Choroid plexus epithelial cell (primary cell): ENCODE measurements around the gene DIP2C.

ENCODE experiments used
- DNase-seq: peaks from one replicate; pipeline ENCODE4 v3.0.0-alpha.2; 2010; ENCODE audit warnings: low read depth
- H3K4me3 ChIP-seq: 2 replicates; pipeline ENCODE4 v1.5.1; 2011; ENCODE audit warnings: low read depth, mild to moderate bottlenecking, control low read depth, low read length, moderate library complexity
- TF ChIP-seq, protein P1 (sequence below): conservative IDR thresholded peaks from 2 replicates; pipeline ENCODE4 v1.5.1; 2011; ENCODE audit warnings: low read depth, mild to moderate bottlenecking, control low read depth, inconsistent platforms, low read length, moderate library complexity

DIP2C gene

DNA sequence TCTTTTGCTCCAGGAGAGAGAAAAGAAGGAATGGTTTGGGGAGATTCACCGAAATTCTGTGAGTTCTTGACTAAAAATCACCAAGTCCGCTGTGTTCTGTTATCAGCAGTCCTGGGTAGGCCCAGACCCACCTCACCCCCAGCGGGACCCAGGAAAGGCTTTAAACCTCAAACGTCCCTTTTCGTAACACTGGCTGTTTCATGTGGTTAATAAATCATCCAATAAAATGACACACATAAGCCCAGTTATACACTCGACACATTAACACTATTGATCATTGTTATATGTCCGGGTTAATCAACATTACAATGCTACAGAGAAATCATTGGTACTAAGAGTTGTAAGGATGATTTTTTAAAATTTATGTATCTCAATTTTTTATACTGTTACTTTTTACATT, 25.2 kb downstream of the DIP2C start:
- TF ChIP-seq, protein P1, sequence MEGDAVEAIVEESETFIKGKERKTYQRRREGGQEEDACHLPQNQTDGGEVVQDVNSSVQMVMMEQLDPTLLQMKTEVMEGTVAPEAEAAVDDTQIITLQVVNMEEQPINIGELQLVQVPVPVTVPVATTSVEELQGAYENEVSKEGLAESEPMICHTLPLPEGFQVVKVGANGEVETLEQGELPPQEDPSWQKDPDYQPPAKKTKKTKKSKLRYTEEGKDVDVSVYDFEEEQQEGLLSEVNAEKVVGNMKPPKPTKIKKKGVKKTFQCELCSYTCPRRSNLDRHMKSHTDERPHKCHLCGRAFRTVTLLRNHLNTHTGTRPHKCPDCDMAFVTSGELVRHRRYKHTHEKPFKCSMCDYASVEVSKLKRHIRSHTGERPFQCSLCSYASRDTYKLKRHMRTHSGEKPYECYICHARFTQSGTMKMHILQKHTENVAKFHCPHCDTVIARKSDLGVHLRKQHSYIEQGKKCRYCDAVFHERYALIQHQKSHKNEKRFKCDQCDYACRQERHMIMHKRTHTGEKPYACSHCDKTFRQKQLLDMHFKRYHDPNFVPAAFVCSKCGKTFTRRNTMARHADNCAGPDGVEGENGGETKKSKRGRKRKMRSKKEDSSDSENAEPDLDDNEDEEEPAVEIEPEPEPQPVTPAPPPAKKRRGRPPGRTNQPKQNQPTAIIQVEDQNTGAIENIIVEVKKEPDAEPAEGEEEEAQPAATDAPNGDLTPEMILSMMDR = no peak
- H3K4me3 ChIP-seq = no peak overlapping the region
- DNase-seq = no peak

- TF ChIP-seq, protein P1 = no peak
- no peak for DNase-seq
- no peak overlapping the region for H3K4me3 ChIP-seq
These were observed 25.6 kb downstream of the DIP2C start for GRCh38 chr10:663831-664251.

- no peak for DNase-seq
- H3K4me3 ChIP-seq = no peak overlapping the region
- TF ChIP-seq, protein P1 = no peak
These were observed 26.1 kb downstream of the DIP2C start for GRCh38 chr10:663466-663751.

DNA sequence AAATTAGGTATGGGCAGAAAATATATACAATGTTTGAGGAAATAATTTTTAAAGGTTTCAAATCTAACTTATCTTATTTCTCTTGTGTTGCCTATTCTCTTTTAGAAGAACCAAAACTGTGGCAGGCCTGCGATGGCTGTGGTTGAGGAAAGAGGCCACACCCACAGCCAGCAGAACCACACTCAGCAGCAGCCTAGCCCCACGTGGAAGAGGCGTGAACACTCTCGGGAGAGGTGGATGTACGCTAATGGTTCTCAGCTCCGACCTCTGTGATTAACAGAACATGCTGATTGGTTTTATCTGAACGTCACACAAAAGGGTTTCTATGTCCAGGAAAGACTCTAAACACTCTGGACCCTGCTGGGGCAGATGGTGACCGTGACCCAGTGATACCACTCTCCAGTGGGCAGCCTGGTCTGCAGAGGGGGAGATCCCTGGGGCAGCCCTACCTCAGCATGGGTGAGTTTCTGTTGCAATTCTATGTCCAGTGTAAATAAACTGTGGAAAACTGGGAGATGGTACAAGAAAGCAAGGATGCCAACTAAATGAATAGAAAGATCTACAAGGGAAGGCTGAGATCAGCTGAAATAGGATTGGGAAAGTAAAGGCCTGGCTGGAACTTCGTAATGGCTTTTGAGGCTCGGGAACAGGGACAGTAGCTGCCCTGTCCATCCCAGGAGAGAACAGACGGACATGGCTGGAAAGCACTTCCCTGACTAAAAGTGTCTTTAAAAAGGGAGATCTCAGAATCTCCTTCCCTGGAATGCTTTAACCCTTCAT, 26.6 kb downstream of the DIP2C start:
- H3K4me3 ChIP-seq = no peak overlapping the region
- DNase-seq = no peak
- TF ChIP-seq, protein P1 = no peak

DNA sequence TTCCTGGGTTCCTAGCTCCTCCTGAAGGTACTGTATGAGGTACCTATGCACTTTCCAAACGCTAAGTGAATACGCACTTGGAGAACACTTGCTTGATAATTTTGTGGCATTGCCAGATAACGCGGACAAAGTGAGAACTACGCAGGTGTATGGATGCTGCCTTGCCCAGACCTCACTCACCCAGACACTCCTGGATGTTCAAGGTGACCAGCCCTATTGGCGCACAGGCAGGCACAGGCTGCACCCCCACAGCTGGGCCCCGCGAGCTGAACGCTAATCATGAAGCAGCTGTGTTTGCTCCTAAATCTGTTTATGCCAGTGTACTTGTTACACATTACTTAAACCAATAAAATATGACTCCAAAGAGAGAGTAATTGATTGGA, 27.3 kb downstream of the DIP2C start:
- TF ChIP-seq, protein P1 = no peak
- no peak for DNase-seq

DNA sequence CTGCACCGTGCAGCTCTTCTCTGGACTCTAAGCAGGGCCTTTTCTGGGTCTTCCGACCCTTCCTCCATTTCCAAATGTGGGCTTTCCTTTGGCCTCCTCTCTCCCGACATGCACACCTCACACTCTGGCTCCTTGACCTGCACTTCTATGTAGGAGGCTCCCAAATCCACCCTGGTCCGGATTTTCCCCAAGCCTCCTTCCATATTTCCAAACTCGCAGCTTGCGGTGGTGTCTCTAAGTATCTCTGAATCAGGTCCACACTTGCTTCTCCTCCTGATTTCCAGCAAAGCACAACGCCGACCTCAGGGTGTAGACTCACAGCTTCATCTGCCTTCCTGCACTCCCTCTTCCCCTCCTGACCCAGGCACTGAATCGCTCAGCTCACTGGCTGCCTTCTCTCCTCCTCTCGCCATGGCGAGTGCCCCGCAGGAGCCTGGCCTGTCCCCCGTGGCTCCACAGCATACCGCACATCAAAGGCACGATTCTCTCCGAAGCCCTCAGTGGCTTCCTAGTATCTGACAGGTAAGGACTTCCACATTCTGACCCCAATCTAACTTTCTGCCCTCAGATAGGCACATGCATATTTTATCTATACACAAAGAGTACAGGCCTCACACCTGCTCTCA, 27.8 kb downstream of the DIP2C start:
- no peak overlapping the region for H3K4me3 ChIP-seq
- TF ChIP-seq, protein P1 = no peak
- no peak for DNase-seq

More for the DNA sequence above, 27.3 kb downstream of the DIP2C start:
- no peak overlapping the region for H3K4me3 ChIP-seq
